Measurements from ENCODE around the gene SLC35D1. TPM values are rescaled to one million over a fixed set of nuclear protein-coding genes. Genes with fewer than 3 reads are reported as not detected.

SLC35D1 gene
- total and polyA plus RNA-seq, 2 of the 13 experiments (the other 11 are each of a cell fraction or from before 2014, with no cell fraction given), result 12.4 to 41.5 TPM

DNA sequence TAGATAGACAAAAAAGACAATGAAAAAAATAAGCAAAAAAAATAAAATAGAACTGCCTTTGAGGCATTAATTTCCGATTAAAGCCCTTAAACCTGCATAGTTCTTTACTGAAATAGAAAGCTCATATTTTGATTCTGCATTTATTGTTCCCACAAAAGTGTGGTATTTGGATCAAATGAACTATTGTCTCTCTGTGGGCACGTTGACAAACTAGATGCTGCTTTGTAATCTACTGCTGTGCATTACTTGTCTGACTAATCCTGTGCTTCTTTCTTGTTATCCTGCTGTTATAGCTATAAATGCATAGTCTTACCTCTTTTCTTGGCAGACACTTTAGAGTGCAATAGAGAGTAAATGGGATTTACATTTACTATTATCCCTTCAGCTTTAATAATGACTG lies 31.4 kb upstream of the SLC35D1 start:
- H3K79me2 ChIP-seq (ENCODE audit: insufficient read depth, low read length), result no peaks in the 10 kb centered on the region
- no peak overlapping the region for H3K9ac ChIP-seq (ENCODE audit: insufficient read depth, low read depth, low read length)
- TF ChIP-seq, protein P1, sequence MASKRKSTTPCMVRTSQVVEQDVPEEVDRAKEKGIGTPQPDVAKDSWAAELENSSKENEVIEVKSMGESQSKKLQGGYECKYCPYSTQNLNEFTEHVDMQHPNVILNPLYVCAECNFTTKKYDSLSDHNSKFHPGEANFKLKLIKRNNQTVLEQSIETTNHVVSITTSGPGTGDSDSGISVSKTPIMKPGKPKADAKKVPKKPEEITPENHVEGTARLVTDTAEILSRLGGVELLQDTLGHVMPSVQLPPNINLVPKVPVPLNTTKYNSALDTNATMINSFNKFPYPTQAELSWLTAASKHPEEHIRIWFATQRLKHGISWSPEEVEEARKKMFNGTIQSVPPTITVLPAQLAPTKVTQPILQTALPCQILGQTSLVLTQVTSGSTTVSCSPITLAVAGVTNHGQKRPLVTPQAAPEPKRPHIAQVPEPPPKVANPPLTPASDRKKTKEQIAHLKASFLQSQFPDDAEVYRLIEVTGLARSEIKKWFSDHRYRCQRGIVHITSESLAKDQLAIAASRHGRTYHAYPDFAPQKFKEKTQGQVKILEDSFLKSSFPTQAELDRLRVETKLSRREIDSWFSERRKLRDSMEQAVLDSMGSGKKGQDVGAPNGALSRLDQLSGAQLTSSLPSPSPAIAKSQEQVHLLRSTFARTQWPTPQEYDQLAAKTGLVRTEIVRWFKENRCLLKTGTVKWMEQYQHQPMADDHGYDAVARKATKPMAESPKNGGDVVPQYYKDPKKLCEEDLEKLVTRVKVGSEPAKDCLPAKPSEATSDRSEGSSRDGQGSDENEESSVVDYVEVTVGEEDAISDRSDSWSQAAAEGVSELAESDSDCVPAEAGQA (IDR thresholded peaks at IDR 0.05; ENCODE audit: low read depth), result no peak
- TF ChIP-seq, protein P1 (CRISPR knock-in tag; IDR thresholded peaks at IDR 0.05; ENCODE audit: borderline replicate concordance), result no peak
- TF ChIP-seq ELF4 (CRISPR knock-in tag; IDR thresholded peaks at IDR 0.05; ENCODE audit: borderline replicate concordance), result no peak
- TF ChIP-seq, protein P2, sequence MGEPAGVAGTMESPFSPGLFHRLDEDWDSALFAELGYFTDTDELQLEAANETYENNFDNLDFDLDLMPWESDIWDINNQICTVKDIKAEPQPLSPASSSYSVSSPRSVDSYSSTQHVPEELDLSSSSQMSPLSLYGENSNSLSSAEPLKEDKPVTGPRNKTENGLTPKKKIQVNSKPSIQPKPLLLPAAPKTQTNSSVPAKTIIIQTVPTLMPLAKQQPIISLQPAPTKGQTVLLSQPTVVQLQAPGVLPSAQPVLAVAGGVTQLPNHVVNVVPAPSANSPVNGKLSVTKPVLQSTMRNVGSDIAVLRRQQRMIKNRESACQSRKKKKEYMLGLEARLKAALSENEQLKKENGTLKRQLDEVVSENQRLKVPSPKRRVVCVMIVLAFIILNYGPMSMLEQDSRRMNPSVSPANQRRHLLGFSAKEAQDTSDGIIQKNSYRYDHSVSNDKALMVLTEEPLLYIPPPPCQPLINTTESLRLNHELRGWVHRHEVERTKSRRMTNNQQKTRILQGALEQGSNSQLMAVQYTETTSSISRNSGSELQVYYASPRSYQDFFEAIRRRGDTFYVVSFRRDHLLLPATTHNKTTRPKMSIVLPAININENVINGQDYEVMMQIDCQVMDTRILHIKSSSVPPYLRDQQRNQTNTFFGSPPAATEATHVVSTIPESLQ (CRISPR knock-in tag; conservative IDR thresholded peaks at IDR 0.05), result no peak
- TF ChIP-seq, protein P3, sequence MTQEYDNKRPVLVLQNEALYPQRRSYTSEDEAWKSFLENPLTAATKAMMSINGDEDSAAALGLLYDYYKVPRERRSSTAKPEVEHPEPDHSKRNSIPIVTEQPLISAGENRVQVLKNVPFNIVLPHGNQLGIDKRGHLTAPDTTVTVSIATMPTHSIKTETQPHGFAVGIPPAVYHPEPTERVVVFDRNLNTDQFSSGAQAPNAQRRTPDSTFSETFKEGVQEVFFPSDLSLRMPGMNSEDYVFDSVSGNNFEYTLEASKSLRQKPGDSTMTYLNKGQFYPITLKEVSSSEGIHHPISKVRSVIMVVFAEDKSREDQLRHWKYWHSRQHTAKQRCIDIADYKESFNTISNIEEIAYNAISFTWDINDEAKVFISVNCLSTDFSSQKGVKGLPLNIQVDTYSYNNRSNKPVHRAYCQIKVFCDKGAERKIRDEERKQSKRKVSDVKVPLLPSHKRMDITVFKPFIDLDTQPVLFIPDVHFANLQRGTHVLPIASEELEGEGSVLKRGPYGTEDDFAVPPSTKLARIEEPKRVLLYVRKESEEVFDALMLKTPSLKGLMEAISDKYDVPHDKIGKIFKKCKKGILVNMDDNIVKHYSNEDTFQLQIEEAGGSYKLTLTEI (CRISPR knock-in tag; conservative IDR thresholded peaks at IDR 0.05), result no peak
- no peak for TF ChIP-seq MED8 (CRISPR knock-in tag; IDR thresholded peaks at IDR 0.05; ENCODE audit: insufficient replicate concordance)
- no peak for TF ChIP-seq SP5 (CRISPR knock-in tag; IDR thresholded peaks at IDR 0.05; ENCODE audit: borderline replicate concordance, low read depth)
- no peak for TF ChIP-seq ZNF75D (CRISPR knock-in tag; IDR thresholded peaks at IDR 0.05; ENCODE audit: borderline replicate concordance)
- TF ChIP-seq KLF15 (CRISPR knock-in tag; IDR thresholded peaks at IDR 0.05; ENCODE audit: borderline replicate concordance), result no peak
- no peak for TF ChIP-seq HNF4A (CRISPR knock-in tag; IDR thresholded peaks at IDR 0.05)
- no peak for TF ChIP-seq SOX6 (IDR thresholded peaks at IDR 0.05)
- no peak for TF ChIP-seq SOX6 (CRISPR knock-in tag; IDR thresholded peaks at IDR 0.05)
- TF ChIP-seq SIX4 (CRISPR knock-in tag; IDR thresholded peaks at IDR 0.05), result no peak
- no peak for TF ChIP-seq PHF20 (CRISPR knock-in tag; IDR thresholded peaks at IDR 0.05)
- no peak overlapping the region for H3K27ac ChIP-seq (ENCODE audit: extremely low read length, insufficient read depth, low read length)
- no peaks in the 10 kb centered on the region for H3K9me3 ChIP-seq (ENCODE audit: low read length)
- ChIA-PET CTCF (ENCODE audit: low intra/inter-chr PET ratio, low total read pairs) (no interaction called here), POLR2A (no interaction called here)
- H3K4me2 ChIP-seq (ENCODE audit: low read depth, low read length), result no peak overlapping the region
- no TSS peak for BruUV-seq (replicated peaks)
- in situ Hi-C loops (cut with HindIII; ENCODE audit: extremely low pct_ligation_motif_present, low pct_unique_long_range_greater_than_20kb) (no loop called here), intact Hi-C loops (cut with micrococcal nuclease; ENCODE audit: unreplicated experiment) (no loop called here)
- FAIRE-seq (no peak), DNase-seq (ENCODE audit: low spot score) (no peak), ATAC-seq (no peak)
- no peak overlapping the region for H2AFZ ChIP-seq (ENCODE audit: low read length)
- H3K4me3 ChIP-seq (replicated peaks in 1 of 3; ENCODE audit: insufficient read depth in 1 of 3, low read depth in 2 of 3, low read length in 3 of 3), result no peak overlapping the region
- H3K36me3 ChIP-seq (replicated peaks in 1 of 2; ENCODE audit: control insufficient read depth in 1 of 2, insufficient read depth in 2 of 2, low read length in 2 of 2), result no peaks in the 10 kb centered on the region
- peaks cover 0 to 4% of the 10 kb centered on the region in 2 experiments; a peak in 1 of 5 replicates for H3K27me3 ChIP-seq (ENCODE audit: control insufficient read depth in 1 of 2, insufficient read depth in 2 of 2, low read length in 2 of 2)
- no peaks in the 10 kb centered on the region for H3K4me1 ChIP-seq (ENCODE audit: insufficient read depth, low read length)
- 36% methylated on average over 2 of the region's 2 CpGs for WGBS (ENCODE audit: low lambda C conversion rate)
- H4K20me1 ChIP-seq (ENCODE audit: insufficient read depth, low read length), result no peaks in the 10 kb centered on the region
